GM21515 (cell line): ENCODE measurements around the gene CYB5R4.
"Not testable (repeated sequence)": the region's sequence is repeated elsewhere in the genome, so short reads cannot be mapped to it uniquely, and the experiment has no call there.

Experiments
- ATAC-seq: cut with Tn5 transposase; IDR thresholded peaks from one replicate; pipeline ENCODE4 v1.9.1; 2021; ENCODE audit not compliant: unreplicated experiment

The CYB5R4 gene

DNA sequence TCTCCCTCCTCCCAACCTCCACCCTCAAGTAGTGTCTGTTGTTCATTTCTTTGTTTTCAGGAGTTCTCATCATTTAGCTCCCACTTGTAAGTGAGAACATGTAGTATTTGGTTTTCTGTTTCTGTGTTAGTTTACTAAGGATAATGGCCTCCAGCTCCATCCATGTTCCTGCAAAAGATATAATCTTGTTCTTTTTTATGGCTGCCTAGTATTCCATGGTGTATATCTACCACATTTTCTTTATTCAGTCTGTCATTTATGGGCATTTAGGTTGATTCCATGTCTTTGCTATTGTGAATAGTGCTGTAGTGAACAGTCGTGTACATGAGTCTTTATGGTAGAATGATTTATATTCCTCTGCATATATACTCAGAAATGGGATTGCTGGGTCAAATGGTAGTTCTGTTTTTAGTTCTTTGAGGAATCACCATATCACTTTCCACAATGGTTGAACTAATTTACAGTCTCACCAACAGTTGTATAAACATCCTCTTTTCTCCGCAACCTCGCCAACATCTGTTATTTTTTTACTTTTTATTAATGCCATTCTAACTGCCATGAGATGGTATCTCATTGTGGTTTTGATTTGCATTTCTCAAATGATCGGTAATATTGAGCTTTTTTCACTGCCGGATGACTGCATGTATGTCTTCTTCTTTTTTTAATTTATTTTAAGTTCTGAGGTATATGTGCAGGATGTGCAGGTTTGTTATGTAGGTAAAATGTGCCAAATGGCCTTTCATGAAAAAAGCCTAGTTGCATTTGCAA, 48.3 kb downstream of the CYB5R4 start:
- ATAC-seq, result not testable (repeated sequence)

DNA sequence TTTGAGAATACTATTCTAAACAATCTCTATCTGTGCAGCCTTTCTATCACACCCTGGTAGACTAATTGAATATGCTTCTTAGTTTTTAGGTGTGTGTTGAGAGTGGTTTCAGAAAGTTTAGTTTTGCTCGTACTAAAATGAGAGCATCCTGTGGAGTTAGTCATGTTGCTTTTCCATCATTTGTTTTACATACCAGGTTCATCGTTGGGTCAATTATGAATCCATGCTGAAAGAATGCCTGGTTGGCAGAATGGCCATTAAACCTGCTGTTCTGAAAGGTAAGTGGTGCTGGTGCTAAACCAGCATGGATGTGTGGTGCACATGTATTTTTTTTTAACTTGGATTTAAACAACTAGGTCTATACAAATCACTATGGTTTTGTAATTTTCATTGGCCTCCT, 49.3 kb downstream of the CYB5R4 start:
- ATAC-seq, result no peak

DNA sequence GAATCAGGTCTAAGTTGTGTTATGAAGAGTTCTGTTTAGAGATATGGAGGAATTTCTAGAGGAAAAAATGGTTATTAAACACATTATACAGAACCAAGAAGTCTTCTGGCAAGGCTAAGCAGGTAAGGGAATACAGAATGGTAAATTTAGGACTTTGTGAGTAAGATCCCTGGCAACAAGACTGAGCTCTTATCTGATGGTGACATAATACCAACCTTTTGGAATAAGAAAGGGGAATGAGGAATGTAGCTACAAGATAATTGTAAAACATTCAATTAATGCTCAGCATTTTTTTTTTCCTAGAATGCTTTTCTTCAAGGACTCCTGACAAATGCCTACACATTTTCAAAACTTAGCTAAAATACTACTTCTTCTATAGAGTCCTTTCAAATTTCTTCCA, 51.8 kb downstream of the CYB5R4 start:
- ATAC-seq, result no peak

DNA sequence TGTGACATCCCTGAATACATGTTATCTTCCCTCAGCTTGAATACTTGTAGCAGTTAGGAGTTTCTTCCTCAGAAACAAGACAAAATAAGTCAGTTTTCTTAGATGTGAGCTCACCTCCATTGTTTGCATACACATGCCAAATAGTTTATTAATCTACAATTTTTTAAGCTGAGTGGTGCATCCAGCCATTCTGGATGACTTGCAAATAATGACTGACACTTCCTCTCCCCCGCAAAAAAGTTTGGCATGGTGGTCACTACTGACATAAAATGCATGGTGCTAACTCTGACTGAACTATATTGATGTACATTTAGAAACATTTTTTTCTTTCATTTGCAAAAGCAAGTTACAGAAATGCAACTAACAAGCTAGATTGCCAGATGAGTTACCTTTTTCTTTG, 55.5 kb downstream of the CYB5R4 start:
- no peak for ATAC-seq

DNA sequence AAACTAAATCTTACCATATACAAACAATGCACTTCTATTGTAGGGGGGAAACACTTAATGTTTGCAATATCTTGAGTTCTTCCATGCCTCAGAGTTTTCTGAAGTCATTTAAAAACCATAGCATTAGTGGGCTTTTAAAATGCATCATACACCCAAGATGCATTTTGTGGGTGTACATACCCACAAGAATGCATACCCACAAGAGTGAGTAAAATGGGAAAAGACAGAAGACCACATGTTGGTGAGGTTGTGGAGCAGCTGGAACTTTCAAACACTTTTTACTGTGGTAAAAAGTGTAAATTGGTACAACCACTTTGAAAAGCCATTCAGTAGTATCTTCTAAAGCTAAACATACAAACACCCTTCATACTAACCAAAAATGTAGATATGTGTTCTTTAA, 57.5 kb downstream of the CYB5R4 start:
- ATAC-seq, result no peak

DNA sequence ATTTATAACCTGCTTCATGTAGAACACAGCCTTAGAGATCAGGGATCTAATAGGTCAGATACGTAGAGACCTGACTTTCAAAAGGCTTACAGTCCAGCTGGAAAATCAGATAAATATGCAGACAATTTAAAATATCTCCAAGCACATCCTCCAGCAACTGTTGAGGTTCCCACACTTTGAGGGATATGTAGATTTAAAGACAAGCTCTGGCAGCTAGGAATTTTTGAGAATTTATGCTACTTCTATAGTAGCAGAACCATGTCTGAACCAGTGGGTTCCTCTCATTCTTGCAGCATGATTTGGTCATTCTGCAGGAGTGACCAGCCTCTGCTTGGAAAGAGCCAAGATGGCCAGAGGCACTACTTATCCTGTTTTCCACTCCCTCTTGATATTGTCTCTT, 60.5 kb downstream of the CYB5R4 start:
- ATAC-seq, result no peak

DNA sequence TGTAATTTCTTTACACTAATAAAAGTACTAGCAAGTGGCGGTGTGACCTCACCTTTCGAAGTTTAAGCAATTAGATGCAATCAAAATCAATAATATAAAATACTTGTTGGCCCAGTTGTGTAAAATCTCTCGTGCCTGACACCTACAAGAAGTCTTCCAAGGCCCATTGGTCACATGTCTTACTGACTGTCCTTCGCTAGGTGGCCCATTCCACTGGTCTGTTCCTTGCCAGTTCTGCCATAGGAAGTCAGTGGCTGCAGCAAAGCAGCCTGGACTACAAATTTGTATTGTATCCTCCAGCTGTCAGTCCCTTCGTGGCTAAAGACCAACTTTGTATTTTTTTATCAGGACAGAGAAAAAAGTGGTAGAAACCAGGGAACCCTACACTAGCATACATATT, 61.8 kb downstream of the CYB5R4 start:
- no peak for ATAC-seq

DNA sequence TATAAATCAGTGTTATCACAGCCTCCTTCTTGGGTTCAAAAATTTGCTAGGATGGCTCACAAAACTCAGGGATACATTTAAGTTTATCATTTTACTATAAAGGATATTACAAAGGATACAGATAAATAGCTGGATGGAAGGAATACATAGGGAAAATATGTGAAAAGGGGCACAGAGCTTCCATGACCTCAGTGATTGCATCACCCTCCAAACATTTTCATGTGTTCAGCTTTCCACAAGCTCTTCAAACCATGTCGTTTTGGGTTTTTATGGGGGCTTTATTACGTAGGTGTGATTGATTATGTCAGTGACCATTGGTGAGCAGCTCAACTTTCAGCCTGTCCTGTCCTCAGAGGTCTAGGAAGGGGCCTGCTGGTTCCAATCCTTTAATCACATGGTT, 68.0 kb downstream of the CYB5R4 start:
- ATAC-seq, result no peak

DNA sequence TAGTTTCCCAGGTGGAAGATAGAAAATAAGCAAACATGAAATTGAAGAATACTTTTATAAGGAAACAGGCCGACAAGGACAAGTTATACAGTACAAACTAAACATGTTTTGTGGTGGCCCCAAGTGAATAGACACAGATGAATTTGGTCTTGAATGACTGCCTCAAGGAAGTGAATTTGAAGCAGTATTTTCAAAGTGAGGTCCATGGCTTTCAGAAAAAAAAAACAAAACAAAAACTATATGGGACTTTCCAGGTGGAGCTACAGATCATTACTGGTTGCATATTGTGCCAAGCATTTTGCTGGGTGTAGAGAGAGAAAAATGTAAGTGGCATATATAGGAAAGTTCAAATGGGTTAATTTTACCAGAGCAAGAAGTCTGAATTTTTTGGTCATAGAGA, 68.8 kb downstream of the CYB5R4 start:
- ATAC-seq, result no peak

DNA sequence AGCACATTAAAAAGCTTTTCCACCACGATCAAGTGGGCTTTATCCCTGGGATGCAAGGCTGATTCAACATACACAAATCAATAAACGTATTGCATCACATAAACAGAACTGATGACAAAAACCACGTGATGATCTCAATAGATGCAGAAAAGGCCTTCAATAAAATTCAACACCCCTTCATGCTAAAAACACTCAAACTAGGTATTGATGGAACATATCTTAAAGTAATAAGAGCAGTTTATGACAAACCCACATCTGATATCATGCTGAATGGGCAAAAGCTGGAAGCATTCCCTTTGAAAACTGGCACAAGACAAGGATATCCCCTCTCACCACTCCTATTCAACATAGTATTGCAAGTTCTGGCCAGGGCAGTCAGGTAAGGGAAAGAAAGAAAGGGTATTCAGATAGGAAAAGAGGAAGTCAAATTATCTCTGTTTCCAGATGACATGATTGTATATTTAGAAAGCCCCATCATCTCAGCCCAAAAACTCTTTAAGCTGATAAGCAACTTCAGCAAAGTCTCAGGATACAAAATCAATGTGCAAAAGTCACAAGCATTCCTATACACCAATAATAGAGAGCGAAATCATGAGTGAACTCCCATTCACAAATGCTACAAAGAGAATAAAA, 86.8 kb downstream of the CYB5R4 start:
- not testable (repeated sequence) for ATAC-seq

DNA sequence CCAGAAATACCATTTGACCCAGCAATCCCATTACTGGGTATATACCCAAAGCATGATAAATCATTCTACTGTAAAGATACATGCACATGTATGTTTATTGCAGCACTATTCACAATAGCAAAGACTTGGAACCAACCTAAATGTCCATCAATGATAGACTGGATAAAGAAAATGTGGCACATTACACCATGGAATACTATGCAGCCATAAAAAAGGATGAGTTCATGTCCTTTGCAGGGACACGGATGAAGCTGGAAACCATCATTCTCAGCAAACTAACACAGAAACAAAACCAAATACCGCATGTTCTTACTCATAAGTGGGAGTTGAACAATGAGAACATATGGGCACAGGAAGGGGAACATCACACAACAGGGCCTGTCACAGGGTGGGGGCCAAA, 88.5 kb downstream of the CYB5R4 start:
- not testable (repeated sequence) for ATAC-seq

DNA sequence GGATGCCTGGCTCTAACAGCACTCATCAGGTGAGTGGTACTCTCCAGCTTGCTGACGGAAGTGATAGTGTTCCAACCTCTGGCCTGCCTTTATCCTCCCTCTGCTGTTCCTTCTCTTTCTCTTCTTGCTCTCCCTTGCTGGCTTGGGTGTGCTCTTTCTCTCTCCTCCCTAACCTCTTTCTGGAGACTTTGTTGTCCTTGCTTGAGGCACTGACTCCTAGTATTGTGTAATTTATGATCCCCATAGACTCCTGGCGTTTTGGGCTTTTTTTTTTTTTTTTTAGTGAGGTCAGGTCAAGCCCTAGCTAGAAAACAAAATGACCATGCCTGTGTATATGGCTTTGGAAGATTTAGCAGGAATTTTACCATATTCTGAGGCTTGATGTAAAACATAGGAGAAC, 89.4 kb downstream of the CYB5R4 start:
- no peak for ATAC-seq

DNA sequence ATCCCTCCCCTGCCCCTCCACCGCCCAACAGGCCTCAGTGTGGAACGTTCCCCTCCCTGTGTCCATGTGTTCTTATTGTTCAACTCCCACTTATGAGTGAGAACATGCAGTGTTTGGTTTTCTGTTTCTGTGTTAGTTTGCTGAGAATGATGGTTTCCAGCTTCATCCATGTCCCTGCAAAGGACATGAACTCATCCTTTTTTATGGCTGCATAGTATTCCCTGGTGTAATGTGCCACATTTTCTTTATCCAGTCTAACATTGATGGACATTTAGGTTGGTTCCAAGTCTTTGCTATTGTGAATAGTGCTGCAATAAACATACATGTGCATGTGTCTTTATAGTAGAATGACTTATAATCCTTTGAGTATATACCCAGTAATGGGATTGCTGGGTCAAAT, 91.9 kb downstream of the CYB5R4 start:
- ATAC-seq, result not testable (repeated sequence)

DNA sequence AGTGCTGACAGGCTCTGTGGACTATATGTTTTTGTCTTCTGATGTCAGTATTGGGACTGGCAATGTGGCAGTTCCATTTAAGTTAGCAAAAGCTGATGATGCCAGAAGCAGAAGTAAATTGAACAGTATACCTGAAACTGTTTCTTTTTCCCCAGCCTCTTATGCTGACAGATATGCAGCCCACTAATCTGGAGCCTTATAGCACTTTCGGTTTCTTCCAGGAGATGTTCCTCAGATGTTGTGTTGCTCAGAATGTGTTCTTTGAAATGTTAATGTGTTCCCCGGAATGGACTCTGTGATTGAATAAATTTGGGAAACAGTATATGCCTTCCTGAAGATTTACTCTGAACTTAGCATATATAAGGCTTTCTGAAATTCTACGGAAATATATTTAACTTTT, 93.3 kb downstream of the CYB5R4 start:
- ATAC-seq, result no peak

DNA sequence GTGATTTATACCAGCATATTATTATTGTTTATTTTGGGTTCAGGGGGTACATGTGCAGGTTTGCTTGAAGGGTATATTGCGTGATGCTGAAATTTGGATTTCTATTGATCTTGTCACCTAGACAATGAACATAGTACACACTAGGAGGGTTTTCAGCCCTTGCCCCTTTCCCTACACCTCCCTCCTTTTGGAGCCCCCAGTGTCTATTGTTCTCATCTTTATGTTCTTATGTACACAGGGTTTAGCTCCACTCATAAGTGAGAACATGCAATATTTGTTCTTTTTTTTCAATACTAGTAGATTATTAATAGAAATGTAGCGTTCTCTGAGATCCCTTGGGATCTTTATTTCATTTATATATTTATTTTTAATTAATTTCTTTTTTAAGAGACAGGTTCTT, 94.9 kb downstream of the CYB5R4 start:
- ATAC-seq, result no peak

DNA sequence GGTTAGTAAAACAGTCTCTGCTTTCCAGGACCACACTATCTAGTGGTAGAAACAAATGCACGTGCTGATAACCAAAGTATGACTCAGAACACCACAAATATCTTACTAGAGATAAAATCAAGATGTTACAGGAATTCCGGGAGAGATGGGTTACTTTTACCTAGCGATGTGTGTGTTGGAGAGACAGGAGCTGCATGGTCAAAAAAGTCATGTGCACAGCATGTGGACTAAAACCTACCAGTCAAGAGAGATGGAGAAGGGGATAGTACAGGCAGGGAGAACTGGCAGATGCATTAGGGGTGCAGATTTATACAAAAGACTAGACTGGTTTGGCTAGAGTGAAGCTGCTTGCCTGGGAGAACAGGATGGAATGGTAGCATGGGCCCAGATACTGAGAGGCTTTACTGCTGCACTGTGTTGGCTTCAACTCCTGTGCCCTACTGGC, 98.8 kb downstream of the CYB5R4 start:
- no peak for ATAC-seq

DNA sequence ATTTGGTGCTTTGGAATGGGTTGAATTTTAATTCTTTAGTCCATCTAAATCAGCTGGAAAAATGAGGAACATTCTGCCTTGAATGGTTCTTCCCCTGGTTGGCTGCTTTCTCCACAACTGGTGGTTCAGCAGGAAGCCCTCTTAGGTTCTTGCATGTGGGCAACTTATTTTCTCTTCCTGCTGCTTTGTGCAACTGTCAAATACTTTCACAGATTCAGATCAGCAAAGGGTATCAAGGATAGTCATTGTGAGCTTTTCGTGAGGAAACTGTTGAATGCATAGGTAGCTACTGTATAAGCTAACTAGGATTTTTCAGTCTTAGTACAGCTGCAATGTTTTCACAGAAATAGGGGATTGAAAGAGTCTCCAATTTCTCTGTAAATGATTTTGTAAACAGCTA, 101.2 kb downstream of the CYB5R4 start:
- no peak for ATAC-seq

DNA sequence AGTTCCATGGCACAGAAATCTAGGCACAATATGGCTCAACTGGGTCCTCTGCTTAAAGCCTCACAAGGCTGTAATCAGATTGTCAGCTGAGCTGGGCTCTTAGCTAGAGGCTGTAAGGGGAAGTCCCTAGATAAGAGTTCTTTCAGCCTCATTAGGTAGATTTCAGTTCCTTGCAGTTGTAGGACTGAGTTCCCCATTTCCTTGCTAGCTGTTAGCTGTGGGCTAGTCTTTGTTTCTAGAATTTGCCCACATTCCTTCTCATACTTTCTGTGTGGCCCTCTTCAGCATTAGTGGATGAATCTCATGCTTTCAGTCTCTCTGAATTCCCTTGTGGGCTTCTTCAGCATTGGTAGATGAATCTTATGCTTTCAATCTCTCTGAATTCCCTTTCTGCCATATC, 103.1 kb downstream of the CYB5R4 start:
- ATAC-seq, result peak; percentile 97

DNA sequence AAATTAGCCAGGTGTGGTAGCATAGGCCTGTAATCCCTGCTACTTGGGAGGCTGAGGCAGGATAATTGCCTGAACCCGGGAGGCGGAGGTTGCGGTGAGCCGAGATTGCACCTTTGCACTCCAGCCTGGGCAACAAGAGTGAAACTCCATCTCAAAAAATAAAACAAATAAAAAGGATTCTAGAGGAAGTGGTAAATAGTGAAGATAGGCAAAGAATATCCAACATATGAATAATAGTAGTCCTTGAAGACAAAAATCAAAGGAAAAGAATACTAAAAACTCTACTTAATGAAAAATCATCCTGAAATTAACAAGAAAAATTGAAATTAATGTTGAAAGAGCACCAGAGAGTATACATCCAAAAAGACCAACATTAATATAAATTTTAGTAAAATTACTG, 107.0 kb downstream of the CYB5R4 start:
- ATAC-seq, result no peak

DNA sequence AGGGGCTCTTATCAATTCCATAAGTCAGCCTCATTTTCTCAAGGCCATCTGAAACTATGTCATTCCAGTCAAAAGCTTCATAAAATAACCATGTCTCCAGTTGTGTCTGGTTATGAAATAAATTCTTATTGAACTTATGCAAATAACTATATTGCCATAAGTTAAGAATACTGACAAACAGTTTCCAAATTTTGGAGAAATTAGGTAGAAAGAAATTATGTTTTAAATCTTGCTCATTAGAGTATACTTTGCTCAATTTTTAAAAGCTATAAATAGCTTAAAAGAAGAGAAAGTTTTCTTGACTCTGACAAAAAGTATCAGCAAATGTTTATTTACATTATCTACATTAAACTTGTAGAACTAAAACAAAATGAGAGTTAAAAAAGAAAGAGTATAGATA, 111.1 kb downstream of the CYB5R4 start:
- no peak for ATAC-seq

DNA sequence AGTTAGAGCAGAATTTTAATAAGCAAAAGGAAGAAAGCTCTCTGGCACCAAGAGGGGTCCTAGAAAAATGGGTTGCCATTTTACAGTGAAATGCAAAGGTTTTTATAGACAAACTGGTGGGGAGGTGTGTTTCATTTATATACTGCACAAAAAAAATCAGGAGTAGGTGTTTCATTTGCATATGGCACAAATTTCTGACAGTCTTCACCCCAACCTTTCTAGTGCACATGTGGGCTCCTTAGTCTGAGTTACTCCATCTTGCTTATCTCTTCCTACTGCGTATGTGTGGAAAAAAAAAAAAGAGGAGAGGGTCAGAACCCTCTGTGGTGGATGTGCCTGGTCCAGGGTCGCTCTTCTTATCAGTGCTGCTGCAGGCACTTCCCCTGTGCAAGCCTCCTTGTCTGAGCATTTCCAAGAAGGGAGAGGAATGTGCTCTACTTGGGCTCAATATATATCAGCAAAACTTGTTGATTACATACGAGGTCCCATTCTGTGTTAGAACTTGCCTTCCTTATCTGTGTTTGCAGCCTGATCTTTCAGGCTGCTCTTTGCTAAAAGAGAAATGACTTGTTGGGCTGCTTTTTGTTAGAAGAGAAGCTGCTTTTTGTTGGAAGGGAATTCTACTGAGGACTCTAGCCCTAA, 115.0 kb downstream of the CYB5R4 start:
- ATAC-seq, result no peak

DNA sequence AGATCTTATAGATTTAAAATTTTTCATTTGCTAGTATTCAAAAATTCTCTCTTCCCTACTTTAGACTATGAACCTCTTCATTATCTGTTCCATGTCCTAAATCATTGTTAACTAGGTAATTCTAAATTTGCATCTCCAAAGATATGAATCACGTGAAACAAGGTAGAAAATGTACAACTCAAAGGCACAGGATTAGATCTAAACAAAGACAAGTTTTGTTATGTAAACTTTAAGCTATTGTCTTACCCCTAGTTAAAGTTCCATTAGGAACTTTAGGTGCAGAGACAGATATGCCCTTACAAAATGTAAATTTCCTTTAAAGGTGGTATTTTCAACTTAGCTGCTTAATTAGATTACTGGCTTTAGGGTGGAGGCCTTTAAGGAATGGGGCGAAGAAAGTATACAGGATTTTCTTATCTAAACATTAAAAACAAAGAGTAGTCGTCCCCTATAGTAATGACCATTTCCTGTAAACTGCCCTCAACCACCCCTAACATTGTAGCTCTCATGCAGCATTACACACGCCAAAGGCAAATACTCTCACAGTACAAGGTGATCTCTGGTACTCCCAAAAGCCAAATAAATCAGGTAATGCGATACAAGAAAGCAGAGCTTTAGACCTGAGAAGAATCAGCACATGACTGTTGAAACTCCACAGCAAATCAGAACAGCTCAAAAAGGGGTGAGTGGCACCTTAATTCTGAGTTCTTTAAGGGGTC, 116.7 kb downstream of the CYB5R4 start:
- no peak for ATAC-seq
